ENCODE data around the gene ING3. TPM values are rescaled to one million over a fixed set of nuclear protein-coding genes. Genes with fewer than 3 reads are reported as not detected.

The ING3 gene
- total RNA-seq, 1 donor from 2014 or later = 6.8 TPM

GRCh38 chr7:120941856-120942255 lies 8.7 kb upstream of the ING3 start:
- H3K36me3 ChIP-seq = no peaks in the 10 kb centered on the region
- H3K27me3 ChIP-seq = no peaks in the 10 kb centered on the region
- H3K9me3 ChIP-seq = no peaks in the 10 kb centered on the region
- H3K4me1 ChIP-seq = no peaks in the 10 kb centered on the region
- no peak for DNase-seq (ENCODE audit: low spot score in 2 of 2)
- no peak for TF ChIP-seq CTCF (IDR thresholded peaks at IDR 0.05)
- intact Hi-C loops (cut with DNase I) = loop anchor here (2.0 kb wide), 1 partner anchor 135 kb away; no protein-coding TSS in a partner anchor
- no peak overlapping the region for H3K4me3 ChIP-seq
- no peak overlapping the region for H3K27ac ChIP-seq

GRCh38 chr7:120942861-120943260 lies 7.7 kb upstream of the ING3 start:
- no peak overlapping the region for H3K27ac ChIP-seq

GRCh38 chr7:120944826-120945562 lies 5.6 kb upstream of the ING3 start:
- Histone ChIP-seq H3K4me1 (no peaks in the 10 kb centered on the region), H3K27ac (no peak overlapping the region), H3K27me3 (no peaks in the 10 kb centered on the region), H3K9me3 (no peaks in the 10 kb centered on the region), H3K4me3 (no peak overlapping the region), H3K36me3 (no peaks in the 10 kb centered on the region)
- TF ChIP-seq CTCF (IDR thresholded peaks at IDR 0.05) = no peak
- DNase-seq (ENCODE audit: low spot score in 2 of 2) = no peak
- intact Hi-C loops (cut with DNase I) = no loop called here

More at GRCh38 chr7:120942861-120943260, 7.7 kb upstream of the ING3 start:
- DNase-seq (ENCODE audit: low spot score in 2 of 2) = no peak
- TF ChIP-seq CTCF (IDR thresholded peaks at IDR 0.05) = no peak
- H3K36me3 ChIP-seq = no peaks in the 10 kb centered on the region
- H3K4me3 ChIP-seq = no peak overlapping the region
- intact Hi-C loops (cut with DNase I) = no loop called here
- H3K4me1 ChIP-seq = no peaks in the 10 kb centered on the region
- H3K27me3 ChIP-seq = no peaks in the 10 kb centered on the region
- H3K9me3 ChIP-seq = no peaks in the 10 kb centered on the region

GRCh38 chr7:120947980-120948379 lies 2.6 kb upstream of the ING3 start:
- peaks cover 5 to 12% of the 10 kb centered on the region in 2 donors for H3K4me1 ChIP-seq
- no peaks in the 10 kb centered on the region for H3K36me3 ChIP-seq
- TF ChIP-seq CTCF (IDR thresholded peaks at IDR 0.05) = no peak
- no peak for DNase-seq (ENCODE audit: low spot score in 2 of 2)
- H3K4me3 ChIP-seq = no peak overlapping the region
- H3K9me3 ChIP-seq = no peaks in the 10 kb centered on the region
- H3K27me3 ChIP-seq = no peaks in the 10 kb centered on the region
- intact Hi-C loops (cut with DNase I) = no loop called here
- H3K27ac ChIP-seq = no peak overlapping the region

GRCh38 chr7:120949393-120949911 lies 1.1 kb upstream of the ING3 start:
- peaks cover 5 to 12% of the 10 kb centered on the region in 2 donors for H3K4me1 ChIP-seq
- no peak for DNase-seq (ENCODE audit: low spot score in 2 of 2)
- H3K27ac ChIP-seq = no peak overlapping the region
- H3K27me3 ChIP-seq = no peaks in the 10 kb centered on the region
- TF ChIP-seq CTCF (IDR thresholded peaks at IDR 0.05) = no peak
- no peaks in the 10 kb centered on the region for H3K9me3 ChIP-seq
- intact Hi-C loops (cut with DNase I) = no loop called here
- peaks cover under 1 to 10% of the 10 kb centered on the region in 2 donors for H3K36me3 ChIP-seq
- H3K4me3 ChIP-seq = peak overlapping the region; percentile 65 to 73

All from ascending aorta (tissue), 2 donors.